HepG2 (cell line): ENCODE measurements around the gene AADACL4. TPM values are rescaled to one million over a fixed set of nuclear protein-coding genes. Genes with fewer than 3 reads are reported as not detected.

ENCODE experiments used
- EHMT2 ChIP-seq: fragments of 200-600 bp; sonication (generic); IDR thresholded peaks from 2 replicates; pipeline ENCODE4 v1.7.0; 2017; ENCODE audit warnings: antibody characterized with exemption, low read depth, low read length, borderline replicate concordance
- HMGA1 ChIP-seq: sonication (generic); formaldehyde crosslinking; conservative IDR thresholded peaks from 2 replicates; pipeline ENCODE4 v1.4.0; 2020; ENCODE audit warnings: missing genetic modification reagents
- HOXA5 ChIP-seq: sonication (generic); formaldehyde crosslinking; IDR thresholded peaks from 2 replicates; pipeline ENCODE4 v1.4.0; 2020; ENCODE audit warnings: missing genetic modification reagents
- MAF1 ChIP-seq: sonication (generic); formaldehyde crosslinking; IDR thresholded peaks from 2 replicates; pipeline ENCODE4 v1.5.0; 2020; ENCODE audit warnings: missing genetic modification reagents, borderline replicate concordance
- MEF2D ChIP-seq: sonication (generic); formaldehyde crosslinking; IDR thresholded peaks from 2 replicates; pipeline ENCODE4 v1.5.1; 2020; ENCODE audit warnings: mild to moderate bottlenecking, missing genetic modification reagents
- PPARG ChIP-seq: conservative IDR thresholded peaks from 2 replicates; pipeline ENCODE4 v1.6.1; 2016; ENCODE audit warnings: missing biosample characterization, missing genetic modification reagents
- SAFB2 ChIP-seq: sonication (generic); formaldehyde crosslinking; IDR thresholded peaks from 2 replicates; pipeline ENCODE4 v1.5.1; 2020; ENCODE audit warnings: missing genetic modification reagents, low read depth, mild to moderate bottlenecking, borderline replicate concordance
- SCMH1 ChIP-seq: sonication (generic); formaldehyde crosslinking; IDR thresholded peaks from 2 replicates; pipeline ENCODE4 v1.9.0; 2021; ENCODE audit warnings: missing genetic modification reagents, mild to moderate bottlenecking, borderline replicate concordance
- SMARCE1 ChIP-seq: fragments of 450-650 bp; IDR thresholded peaks from 2 replicates; pipeline ENCODE4 v1.6.1; 2017; ENCODE audit warnings: borderline replicate concordance
- SPEN ChIP-seq: sonication (generic); formaldehyde crosslinking; IDR thresholded peaks from 2 replicates; pipeline ENCODE4 v1.5.1; 2020; ENCODE audit warnings: low read depth, mild to moderate bottlenecking, missing genetic modification reagents
- STAG1 ChIP-seq: sonication (generic); formaldehyde crosslinking; IDR thresholded peaks from 2 replicates; pipeline ENCODE4 v1.4.0; 2020; ENCODE audit warnings: missing genetic modification reagents
- ZBTB14 ChIP-seq: sonication (generic); formaldehyde crosslinking; IDR thresholded peaks from 2 replicates; pipeline ENCODE4 v1.4.0; 2020; ENCODE audit warnings: missing genetic modification reagents
- ZNF329 ChIP-seq: sonication (generic); formaldehyde crosslinking; IDR thresholded peaks from 2 replicates; pipeline ENCODE4 v1.9.0; 2021; ENCODE audit warnings: low read depth, mild to moderate bottlenecking, missing genetic modification reagents
- ZNF33A ChIP-seq: sonication (generic); formaldehyde crosslinking; IDR thresholded peaks from 2 replicates; pipeline ENCODE4 v1.5.1; 2020; ENCODE audit warnings: missing genetic modification reagents, mild to moderate bottlenecking, moderate library complexity, borderline replicate concordance
- ZNF34 ChIP-seq: sonication (generic); formaldehyde crosslinking; IDR thresholded peaks from 2 replicates; pipeline ENCODE4 v1.4.0; 2020; ENCODE audit warnings: mild to moderate bottlenecking, missing genetic modification reagents, borderline replicate concordance
- ZNF556 ChIP-seq: sonication (generic); formaldehyde crosslinking; IDR thresholded peaks from 2 replicates; pipeline ENCODE4 v1.4.0; 2020; ENCODE audit warnings: mild to moderate bottlenecking, missing genetic modification reagents, borderline replicate concordance
- ZNF589 ChIP-seq: sonication (generic); formaldehyde crosslinking; conservative IDR thresholded peaks from 2 replicates; pipeline ENCODE4 v1.8.0; 2022; ENCODE audit warnings: mild to moderate bottlenecking, moderate library complexity, missing genetic modification reagents
- ZSCAN21 ChIP-seq: sonication (generic); formaldehyde crosslinking; IDR thresholded peaks from 2 replicates; pipeline ENCODE4 v1.8.0; 2022; ENCODE audit warnings: mild to moderate bottlenecking, missing genetic modification reagents, moderate library complexity, borderline replicate concordance
- polyA plus RNA-seq, 8 experiments: library from polyadenylated mRNA; depleted of rRNA in 3 of 8; stranded (reverse) in 7 of 8; unstranded in 1 of 8; fragments of >200 nt; fragmentation: Illumina TruSeq in 4 of 8; extraction: Trizol in 4 of 8; gene quantifications; 2 replicates each; pipeline versions ENCODE4 v1.2.1 to v1.2.3, GENCODE V29; 2011 to 2016; ENCODE audit warnings: low read depth in 4 of 8, missing spikeins in 1 of 8, mixed read lengths in 1 of 8; ENCODE audit not compliant: insufficient read depth in 1 of 8
- total RNA-seq, 5 experiments: library from RNA; depleted of rRNA; stranded (reverse); fragments of >200 nt; fragmentation: Illumina TruSeq; extraction: Trizol; gene quantifications; 2 replicates each; pipeline ENCODE4 v1.2.3, GENCODE V29; 2016; ENCODE audit warnings: low read depth in 1 of 5
- TF ChIP-seq, protein P1 (sequence below): sonication (generic); formaldehyde crosslinking; IDR thresholded peaks from 2 replicates; pipeline ENCODE4 v1.4.0; 2020; ENCODE audit warnings: mild to moderate bottlenecking, missing genetic modification reagents
- TF ChIP-seq, protein P2 (sequence below): sonication (generic); formaldehyde crosslinking; IDR thresholded peaks from 2 replicates; pipeline ENCODE4 v1.4.0; 2020; ENCODE audit warnings: missing genetic modification reagents
- TF ChIP-seq, protein P3 (sequence below): sonication (generic); formaldehyde crosslinking; conservative IDR thresholded peaks from 2 replicates; pipeline ENCODE4 v1.4.0; 2020; ENCODE audit warnings: mild to moderate bottlenecking, missing genetic modification reagents, moderate library complexity

The AADACL4 gene
- total and polyA plus RNA-seq, 2 of the 13 experiments (the other 11 are each of a cell fraction or from before 2014, with no cell fraction given) = not detected

- TF ChIP-seq, protein P1, sequence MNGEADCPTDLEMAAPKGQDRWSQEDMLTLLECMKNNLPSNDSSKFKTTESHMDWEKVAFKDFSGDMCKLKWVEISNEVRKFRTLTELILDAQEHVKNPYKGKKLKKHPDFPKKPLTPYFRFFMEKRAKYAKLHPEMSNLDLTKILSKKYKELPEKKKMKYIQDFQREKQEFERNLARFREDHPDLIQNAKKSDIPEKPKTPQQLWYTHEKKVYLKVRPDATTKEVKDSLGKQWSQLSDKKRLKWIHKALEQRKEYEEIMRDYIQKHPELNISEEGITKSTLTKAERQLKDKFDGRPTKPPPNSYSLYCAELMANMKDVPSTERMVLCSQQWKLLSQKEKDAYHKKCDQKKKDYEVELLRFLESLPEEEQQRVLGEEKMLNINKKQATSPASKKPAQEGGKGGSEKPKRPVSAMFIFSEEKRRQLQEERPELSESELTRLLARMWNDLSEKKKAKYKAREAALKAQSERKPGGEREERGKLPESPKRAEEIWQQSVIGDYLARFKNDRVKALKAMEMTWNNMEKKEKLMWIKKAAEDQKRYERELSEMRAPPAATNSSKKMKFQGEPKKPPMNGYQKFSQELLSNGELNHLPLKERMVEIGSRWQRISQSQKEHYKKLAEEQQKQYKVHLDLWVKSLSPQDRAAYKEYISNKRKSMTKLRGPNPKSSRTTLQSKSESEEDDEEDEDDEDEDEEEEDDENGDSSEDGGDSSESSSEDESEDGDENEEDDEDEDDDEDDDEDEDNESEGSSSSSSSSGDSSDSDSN (CRISPR knock-in tag) = peak; percentile 74; the same call in 1 of the 2 replicates
- TF ChIP-seq STAG1 (CRISPR knock-in tag) (no peak), ZSCAN21 (peak; percentile 32; the same call in 1 of the 2 replicates), MEF2D (no peak), ZNF34 (no peak), PPARG (CRISPR knock-in tag) (no peak), EHMT2 (no peak), MAF1 (CRISPR knock-in tag) (0 out of 2 replicates have a peak, but pooled peaks have one; percentile 14), SAFB2 (CRISPR knock-in tag) (no peak; the same call in 1 of the 2 replicates), ZNF33A (CRISPR knock-in tag) (no peak), HMGA1 (CRISPR knock-in tag) (no peak), HOXA5 (CRISPR knock-in tag) (peak; percentile 47; the same call in 1 of the 2 replicates), SCMH1 (CRISPR knock-in tag) (no peak), SMARCE1 (no peak), ZNF329 (CRISPR knock-in tag) (peak; percentile 63; the same call in 1 of the 2 replicates), ZNF556 (no peak), ZBTB14 (CRISPR knock-in tag) (peak; percentile 98), ZNF589 (CRISPR knock-in tag) (peak; percentile 36; the same call in 1 of the 2 replicates), SPEN (0 out of 2 replicates have a peak, but pooled peaks have one; percentile 44)
- TF ChIP-seq, protein P2, sequence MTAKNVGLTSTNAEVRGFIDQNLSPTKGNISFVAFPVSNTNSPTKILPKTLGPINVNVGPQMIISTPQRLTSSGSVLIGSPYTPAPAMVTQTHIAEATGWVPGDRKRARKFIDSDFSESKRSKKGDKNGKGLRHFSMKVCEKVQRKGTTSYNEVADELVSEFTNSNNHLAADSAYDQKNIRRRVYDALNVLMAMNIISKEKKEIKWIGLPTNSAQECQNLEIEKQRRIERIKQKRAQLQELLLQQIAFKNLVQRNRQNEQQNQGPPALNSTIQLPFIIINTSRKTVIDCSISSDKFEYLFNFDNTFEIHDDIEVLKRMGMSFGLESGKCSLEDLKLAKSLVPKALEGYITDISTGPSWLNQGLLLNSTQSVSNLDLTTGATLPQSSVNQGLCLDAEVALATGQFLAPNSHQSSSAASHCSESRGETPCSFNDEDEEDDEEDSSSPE (CRISPR knock-in tag) = peak; percentile 53; the same call in 1 of the 2 replicates
- TF ChIP-seq, protein P3, sequence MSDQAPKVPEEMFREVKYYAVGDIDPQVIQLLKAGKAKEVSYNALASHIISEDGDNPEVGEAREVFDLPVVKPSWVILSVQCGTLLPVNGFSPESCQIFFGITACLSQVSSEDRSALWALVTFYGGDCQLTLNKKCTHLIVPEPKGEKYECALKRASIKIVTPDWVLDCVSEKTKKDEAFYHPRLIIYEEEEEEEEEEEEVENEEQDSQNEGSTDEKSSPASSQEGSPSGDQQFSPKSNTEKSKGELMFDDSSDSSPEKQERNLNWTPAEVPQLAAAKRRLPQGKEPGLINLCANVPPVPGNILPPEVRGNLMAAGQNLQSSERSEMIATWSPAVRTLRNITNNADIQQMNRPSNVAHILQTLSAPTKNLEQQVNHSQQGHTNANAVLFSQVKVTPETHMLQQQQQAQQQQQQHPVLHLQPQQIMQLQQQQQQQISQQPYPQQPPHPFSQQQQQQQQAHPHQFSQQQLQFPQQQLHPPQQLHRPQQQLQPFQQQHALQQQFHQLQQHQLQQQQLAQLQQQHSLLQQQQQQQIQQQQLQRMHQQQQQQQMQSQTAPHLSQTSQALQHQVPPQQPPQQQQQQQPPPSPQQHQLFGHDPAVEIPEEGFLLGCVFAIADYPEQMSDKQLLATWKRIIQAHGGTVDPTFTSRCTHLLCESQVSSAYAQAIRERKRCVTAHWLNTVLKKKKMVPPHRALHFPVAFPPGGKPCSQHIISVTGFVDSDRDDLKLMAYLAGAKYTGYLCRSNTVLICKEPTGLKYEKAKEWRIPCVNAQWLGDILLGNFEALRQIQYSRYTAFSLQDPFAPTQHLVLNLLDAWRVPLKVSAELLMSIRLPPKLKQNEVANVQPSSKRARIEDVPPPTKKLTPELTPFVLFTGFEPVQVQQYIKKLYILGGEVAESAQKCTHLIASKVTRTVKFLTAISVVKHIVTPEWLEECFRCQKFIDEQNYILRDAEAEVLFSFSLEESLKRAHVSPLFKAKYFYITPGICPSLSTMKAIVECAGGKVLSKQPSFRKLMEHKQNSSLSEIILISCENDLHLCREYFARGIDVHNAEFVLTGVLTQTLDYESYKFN (CRISPR knock-in tag) = peak; percentile 28; the same call in 1 of the 2 replicates
Observed at GRCh38 chr1:12617901-12618660, 25.8 kb upstream of the AADACL4 start, which contains the start of gene DHRS3 (continued).
